ENCODE measurements around the gene MED26.

Gene MED26

DNA sequence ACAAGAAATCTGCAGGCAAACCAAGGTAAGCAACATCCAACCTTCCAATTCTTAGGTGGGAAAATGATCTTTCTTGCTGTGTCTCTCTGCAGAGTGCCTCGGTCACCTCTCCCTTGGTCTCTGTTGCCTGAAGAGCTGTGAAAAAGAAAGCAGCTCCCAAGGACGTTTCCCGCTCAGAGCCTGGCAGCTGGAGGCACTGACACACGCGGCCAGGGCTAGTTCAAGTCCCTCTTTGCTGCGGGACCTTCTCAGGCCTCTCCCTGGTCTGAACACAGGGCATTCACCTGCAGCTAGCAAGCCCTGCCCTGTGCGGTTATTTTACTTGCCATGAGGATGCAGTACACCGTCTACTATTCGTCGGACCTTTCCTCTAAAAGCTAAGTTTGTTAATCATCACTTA lies 3.8 kb downstream of the MED26 start:
- ChIA-PET POLR2A (interaction anchor here (1.3 kb wide), 1 partner anchor 40 kb away, joined by 4 read pairs; no protein-coding TSS in a partner anchor), CTCF (interaction anchor here (0.8 to 1.6 kb wide), 4 partner anchors 11 to 208 kb away, joined by 3 read pairs; no protein-coding TSS in a partner anchor)
- H3K4me3 ChIP-seq (ENCODE audit: control insufficient read depth in 1 of 7, extremely low read depth in 1 of 7, insufficient read depth in 4 of 7, low read depth in 2 of 7, low read length in 6 of 7) = no peak overlapping the region
- no peaks in the 10 kb centered on the region for H3K27me3 ChIP-seq (replicated peaks in 2 of 5; ENCODE audit: control insufficient read depth in 4 of 5, insufficient read depth in 5 of 5, low read length in 4 of 5)
- 94% methylated on average over 10 of the region's 10 CpGs for WGBS (ENCODE audit: insufficient coverage)
- DNase-seq = no peak
- peaks cover 5 to 49% (median 14%) of the 10 kb centered on the region in 4 experiments for H3K36me3 ChIP-seq (ENCODE audit: control insufficient read depth in 4 of 4, insufficient read depth in 4 of 4, low read length in 3 of 4)
- peaks cover 6 to 27% (median 17%) of the 10 kb centered on the region in 4 experiments for H3K4me1 ChIP-seq (ENCODE audit: control extremely low read depth in 1 of 4, control insufficient read depth in 4 of 4, insufficient read depth in 4 of 4, low read length in 3 of 4)
- no peaks in the 10 kb centered on the region for H3K9me3 ChIP-seq (ENCODE audit: control extremely low read depth in 1 of 5, control insufficient read depth in 4 of 5, insufficient read depth in 2 of 5, low read depth in 1 of 5, low read length in 4 of 5)
- no peak overlapping the region for H3K27ac ChIP-seq (ENCODE audit: insufficient read depth in 1 of 2, low read depth in 1 of 2, low read length in 2 of 2, poor library complexity in 1 of 2, severe bottlenecking in 2 of 2)

DNA sequence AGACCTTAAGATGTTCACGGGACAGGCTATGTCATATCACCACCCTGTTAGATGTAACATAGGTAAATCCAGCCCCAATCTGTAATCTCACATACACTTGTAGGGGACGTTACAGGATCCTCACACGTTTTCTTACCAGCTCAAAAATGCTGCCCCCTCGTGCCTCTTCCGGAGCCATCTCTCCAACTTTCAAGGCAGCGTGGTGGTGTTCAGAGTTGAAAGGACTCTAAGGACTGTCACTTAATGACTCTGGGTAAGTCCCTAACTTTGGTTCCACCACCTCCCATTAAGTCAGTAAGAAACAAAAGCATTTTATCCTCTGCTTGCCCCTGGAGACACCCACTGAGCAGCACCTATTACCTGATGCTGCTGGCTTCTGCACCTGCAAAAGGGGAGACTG lies 4.4 kb downstream of the MED26 start:
- Histone ChIP-seq H3K4me3 (ENCODE audit: control insufficient read depth in 1 of 7, extremely low read depth in 1 of 7, insufficient read depth in 4 of 7, low read depth in 2 of 7, low read length in 6 of 7) (no peak overlapping the region), H3K36me3 (ENCODE audit: control insufficient read depth in 4 of 4, insufficient read depth in 4 of 4, low read length in 3 of 4) (peaks cover 5 to 49% (median 14%) of the 10 kb centered on the region in 4 experiments), H3K4me1 (ENCODE audit: control extremely low read depth in 1 of 4, control insufficient read depth in 4 of 4, insufficient read depth in 4 of 4, low read length in 3 of 4) (peaks cover 6 to 26% (median 13%) of the 10 kb centered on the region in 4 experiments), H3K9me3 (ENCODE audit: control extremely low read depth in 1 of 5, control insufficient read depth in 4 of 5, insufficient read depth in 2 of 5, low read depth in 1 of 5, low read length in 4 of 5) (no peaks in the 10 kb centered on the region), H3K27me3 (replicated peaks in 2 of 5; ENCODE audit: control insufficient read depth in 4 of 5, insufficient read depth in 5 of 5, low read length in 4 of 5) (no peaks in the 10 kb centered on the region), H3K27ac (ENCODE audit: insufficient read depth in 1 of 2, low read depth in 1 of 2, low read length in 2 of 2, poor library complexity in 1 of 2, severe bottlenecking in 2 of 2) (no peak overlapping the region)
- WGBS (ENCODE audit: insufficient coverage) = 96% methylated on average over 6 of the region's 6 CpGs
- ChIA-PET POLR2A (no interaction called here), CTCF (no interaction called here)
- no peak for DNase-seq

- 100% methylated on average over 1 of the region's 2 CpGs for WGBS (ENCODE audit: insufficient coverage)
- peaks cover 5 to 49% (median 14%) of the 10 kb centered on the region in 4 experiments for H3K36me3 ChIP-seq (ENCODE audit: control insufficient read depth in 4 of 4, insufficient read depth in 4 of 4, low read length in 3 of 4)
- ChIA-PET CTCF (no interaction called here), POLR2A (no interaction called here)
- no peak for DNase-seq
- peaks cover 9 to 31% (median 15%) of the 10 kb centered on the region in 4 experiments for H3K4me1 ChIP-seq (ENCODE audit: control extremely low read depth in 1 of 4, control insufficient read depth in 4 of 4, insufficient read depth in 4 of 4, low read length in 3 of 4)
- no peak overlapping the region for H3K4me3 ChIP-seq (ENCODE audit: control insufficient read depth in 1 of 7, extremely low read depth in 1 of 7, insufficient read depth in 4 of 7, low read depth in 2 of 7, low read length in 6 of 7)
- no peaks in the 10 kb centered on the region for H3K27me3 ChIP-seq (replicated peaks in 2 of 5; ENCODE audit: control insufficient read depth in 4 of 5, insufficient read depth in 5 of 5, low read length in 4 of 5)
- no peak overlapping the region for H3K27ac ChIP-seq (ENCODE audit: insufficient read depth in 1 of 2, low read depth in 1 of 2, low read length in 2 of 2, poor library complexity in 1 of 2, severe bottlenecking in 2 of 2)
- no peaks in the 10 kb centered on the region for H3K9me3 ChIP-seq (ENCODE audit: control extremely low read depth in 1 of 5, control insufficient read depth in 4 of 5, insufficient read depth in 2 of 5, low read depth in 1 of 5, low read length in 4 of 5)
Observed at GRCh38 chr19:16623066-16623465, 4.9 kb downstream of the MED26 start.

DNA sequence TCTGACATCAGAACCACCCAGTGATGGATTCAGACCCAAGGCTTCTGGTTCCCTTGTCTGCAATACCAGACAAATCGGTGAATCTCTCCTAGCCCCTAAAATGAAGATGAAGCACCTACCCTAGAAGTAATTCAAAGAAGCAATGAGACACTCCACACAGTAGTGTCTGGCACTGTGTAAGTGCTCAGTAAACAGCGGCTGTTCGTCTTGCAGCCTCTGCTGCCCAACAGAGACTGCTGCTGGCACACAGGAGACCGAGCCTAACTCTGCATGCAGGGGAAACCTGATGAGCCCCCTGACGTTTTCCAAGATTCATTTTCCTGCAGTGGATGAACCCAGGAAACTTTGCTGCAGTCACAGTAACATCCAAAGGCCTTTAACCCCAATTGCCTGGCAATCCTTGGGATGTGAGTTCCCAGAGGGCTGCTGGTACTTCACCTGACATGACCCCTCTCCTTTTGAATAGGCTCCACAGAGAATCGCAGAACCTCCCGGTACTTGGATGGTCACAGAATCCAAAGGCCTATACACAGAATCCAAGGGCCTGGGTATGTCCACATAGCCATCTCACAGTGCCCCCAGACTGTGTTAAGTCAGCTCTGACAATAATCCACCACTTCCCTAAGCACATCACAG lies 6.7 kb downstream of the MED26 start:
- CTCF ChIA-PET = no interaction called here
- Histone ChIP-seq H3K27ac (ENCODE audit: insufficient read depth in 1 of 2, low read depth in 1 of 2, low read length in 2 of 2, poor library complexity in 1 of 2, severe bottlenecking in 2 of 2) (no peak overlapping the region), H3K36me3 (ENCODE audit: control insufficient read depth in 4 of 4, insufficient read depth in 4 of 4, low read length in 3 of 4) (peaks cover 5 to 49% (median 14%) of the 10 kb centered on the region in 4 experiments), H3K9me3 (ENCODE audit: control extremely low read depth in 1 of 5, control insufficient read depth in 4 of 5, insufficient read depth in 2 of 5, low read depth in 1 of 5, low read length in 4 of 5) (no peaks in the 10 kb centered on the region), H3K4me1 (ENCODE audit: control extremely low read depth in 1 of 4, control insufficient read depth in 4 of 4, insufficient read depth in 4 of 4, low read length in 3 of 4) (peaks cover 5 to 38% (median 7%) of the 10 kb centered on the region in 4 experiments), H3K4me3 (ENCODE audit: control insufficient read depth in 1 of 7, extremely low read depth in 1 of 7, insufficient read depth in 4 of 7, low read depth in 2 of 7, low read length in 6 of 7) (no peak overlapping the region), H3K27me3 (replicated peaks in 2 of 5; ENCODE audit: control insufficient read depth in 4 of 5, insufficient read depth in 5 of 5, low read length in 4 of 5) (no peaks in the 10 kb centered on the region)
- WGBS (ENCODE audit: insufficient coverage) = 94% methylated on average over 4 of the region's 7 CpGs
- no peak for DNase-seq
- POLR2A ChIA-PET = no interaction called here

DNA sequence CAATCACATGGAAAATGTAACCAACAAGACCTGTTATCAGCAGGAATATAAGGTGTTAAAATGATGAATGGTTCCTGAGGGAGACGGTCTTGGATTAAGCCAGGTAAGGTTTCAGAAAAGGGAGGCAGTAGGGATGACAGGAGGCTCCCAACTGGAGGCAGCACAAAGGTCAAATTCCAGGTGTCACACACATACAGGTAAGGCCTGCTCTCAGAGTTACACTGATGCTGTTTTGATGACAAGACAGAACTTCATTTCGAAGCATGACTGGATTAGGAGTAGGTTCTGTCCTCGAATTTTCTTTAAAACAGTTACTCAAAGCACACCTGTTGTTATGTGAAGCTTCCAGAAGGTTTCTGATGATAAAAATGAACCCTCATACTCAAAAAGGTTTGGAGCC lies 7.4 kb downstream of the MED26 start:
- Histone ChIP-seq H3K27me3 (replicated peaks in 2 of 5; ENCODE audit: control insufficient read depth in 4 of 5, insufficient read depth in 5 of 5, low read length in 4 of 5) (no peaks in the 10 kb centered on the region), H3K4me1 (ENCODE audit: control extremely low read depth in 1 of 4, control insufficient read depth in 4 of 4, insufficient read depth in 4 of 4, low read length in 3 of 4) (peaks cover 2 to 39% (median 3%) of the 10 kb centered on the region in 4 experiments), H3K9me3 (ENCODE audit: control extremely low read depth in 1 of 5, control insufficient read depth in 4 of 5, insufficient read depth in 2 of 5, low read depth in 1 of 5, low read length in 4 of 5) (no peaks in the 10 kb centered on the region), H3K27ac (ENCODE audit: insufficient read depth in 1 of 2, low read depth in 1 of 2, low read length in 2 of 2, poor library complexity in 1 of 2, severe bottlenecking in 2 of 2) (no peak overlapping the region), H3K4me3 (ENCODE audit: control insufficient read depth in 1 of 7, extremely low read depth in 1 of 7, insufficient read depth in 4 of 7, low read depth in 2 of 7, low read length in 6 of 7) (no peak overlapping the region), H3K36me3 (ENCODE audit: control insufficient read depth in 4 of 4, insufficient read depth in 4 of 4, low read length in 3 of 4) (peaks cover 5 to 46% (median 14%) of the 10 kb centered on the region in 4 experiments)
- WGBS (ENCODE audit: insufficient coverage) = 100% methylated on average over 3 of the region's 3 CpGs
- ChIA-PET CTCF (no interaction called here), POLR2A (no interaction called here)
- no peak for DNase-seq

- WGBS (ENCODE audit: insufficient coverage) = 100% methylated on average over 1 of the region's 5 CpGs
- no peaks in the 10 kb centered on the region for H3K9me3 ChIP-seq (ENCODE audit: control extremely low read depth in 1 of 5, control insufficient read depth in 4 of 5, insufficient read depth in 2 of 5, low read depth in 1 of 5, low read length in 4 of 5)
- no peak overlapping the region for H3K27ac ChIP-seq (ENCODE audit: insufficient read depth in 1 of 2, low read depth in 1 of 2, low read length in 2 of 2, poor library complexity in 1 of 2, severe bottlenecking in 2 of 2)
- no peaks in the 10 kb centered on the region for H3K27me3 ChIP-seq (replicated peaks in 2 of 5; ENCODE audit: control insufficient read depth in 4 of 5, insufficient read depth in 5 of 5, low read length in 4 of 5)
- ChIA-PET CTCF (no interaction called here), POLR2A (no interaction called here)
- H3K4me1 ChIP-seq (ENCODE audit: control extremely low read depth in 1 of 4, control insufficient read depth in 4 of 4, insufficient read depth in 4 of 4, low read length in 3 of 4) = peaks cover 2 to 38% (median 7%) of the 10 kb centered on the region in 4 experiments
- H3K4me3 ChIP-seq (ENCODE audit: control insufficient read depth in 1 of 7, extremely low read depth in 1 of 7, insufficient read depth in 4 of 7, low read depth in 2 of 7, low read length in 6 of 7) = no peak overlapping the region
- H3K36me3 ChIP-seq (ENCODE audit: control insufficient read depth in 4 of 4, insufficient read depth in 4 of 4, low read length in 3 of 4) = peaks cover 5 to 41% (median 14%) of the 10 kb centered on the region in 4 experiments
- DNase-seq = no peak
Observed at GRCh38 chr19:16620018-16620417, 8.0 kb downstream of the MED26 start.

- no peaks in the 10 kb centered on the region for H3K9me3 ChIP-seq (ENCODE audit: control extremely low read depth in 1 of 5, control insufficient read depth in 4 of 5, insufficient read depth in 2 of 5, low read depth in 1 of 5, low read length in 4 of 5)
- no peak overlapping the region for H3K4me3 ChIP-seq (ENCODE audit: control insufficient read depth in 1 of 7, extremely low read depth in 1 of 7, insufficient read depth in 4 of 7, low read depth in 2 of 7, low read length in 6 of 7)
- DNase-seq = no peak
- 92% methylated on average over 6 of the region's 7 CpGs for WGBS (ENCODE audit: insufficient coverage)
- no peaks in the 10 kb centered on the region for H3K27me3 ChIP-seq (replicated peaks in 2 of 5; ENCODE audit: control insufficient read depth in 4 of 5, insufficient read depth in 5 of 5, low read length in 4 of 5)
- POLR2A ChIA-PET = interaction anchor here (0.8 to 1.0 kb wide), 2 partner anchors 8 to 183 kb away, joined by 3 to 4 read pairs; no protein-coding TSS in a partner anchor
- CTCF ChIA-PET = no interaction called here
- no peak overlapping the region for H3K27ac ChIP-seq (ENCODE audit: insufficient read depth in 1 of 2, low read depth in 1 of 2, low read length in 2 of 2, poor library complexity in 1 of 2, severe bottlenecking in 2 of 2)
- H3K4me1 ChIP-seq (ENCODE audit: control extremely low read depth in 1 of 4, control insufficient read depth in 4 of 4, insufficient read depth in 4 of 4, low read length in 3 of 4) = peaks cover 4 to 44% (median 12%) of the 10 kb centered on the region in 4 experiments
- peaks cover 0 to 35% (median 9%) of the 10 kb centered on the region in 4 experiments for H3K36me3 ChIP-seq (ENCODE audit: control insufficient read depth in 4 of 4, insufficient read depth in 4 of 4, low read length in 3 of 4)
Observed at GRCh38 chr19:16619457-16619856, 8.5 kb downstream of the MED26 start.
